A204.1 (cell line): ENCODE data around the gene SPINK5.
A peak's percentile ranks its signal among the peaks of the same experiment; 100 is the strongest.

ENCODE experiments used
- FAIRE-seq: peaks from 2 replicates; lab custom pipeline; 2012; peaks lifted over from hg19 to GRCh38; lab: Jason Lieb, UNC

SPINK5 gene

GRCh38 chr5:148094336-148094735 is 30.6 kb downstream of the SPINK5 start:
- no peak for FAIRE-seq

DNA sequence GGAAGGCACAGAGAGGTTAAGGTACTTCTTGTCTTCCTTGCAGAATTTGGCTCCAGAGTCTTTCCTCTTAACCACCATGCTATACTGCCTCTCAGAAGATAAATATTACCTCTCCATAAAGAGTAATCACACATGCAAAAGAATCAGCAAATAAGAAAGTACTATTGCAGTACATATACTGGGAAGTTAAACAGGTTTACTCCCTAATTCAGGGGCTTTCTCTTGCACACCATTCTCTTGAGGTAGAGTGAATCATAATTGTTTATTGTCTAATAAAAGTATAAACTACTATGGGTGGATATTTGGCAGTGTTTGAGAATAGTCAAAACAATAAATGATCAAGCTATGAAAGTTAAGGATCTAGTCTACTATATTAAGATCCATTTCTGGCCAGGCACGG is 40.4 kb downstream of the SPINK5 start:
- FAIRE-seq, result no peak

- FAIRE-seq, result no peak
These were observed 43.8 kb downstream of the SPINK5 start for GRCh38 chr5:148107608-148108007.

DNA sequence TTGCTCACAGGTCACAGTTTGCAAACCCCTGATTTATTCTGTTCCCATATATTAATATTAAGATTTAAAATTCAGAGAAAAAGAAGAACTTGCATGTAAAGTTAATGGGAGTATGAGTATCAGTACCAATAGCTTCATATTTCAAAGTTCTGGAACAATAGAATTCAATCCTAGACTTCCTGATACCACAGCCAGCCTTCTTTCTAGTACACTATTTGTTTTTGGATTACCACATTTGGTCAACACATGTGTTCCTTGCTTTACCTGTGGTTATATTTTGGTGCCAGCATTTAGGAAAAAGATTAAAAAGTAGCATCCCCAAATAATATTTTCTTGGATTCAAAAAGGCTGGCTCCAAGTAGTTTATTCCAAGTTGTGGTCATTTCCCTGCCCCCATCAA is 49.5 kb downstream of the SPINK5 start:
- no peak for FAIRE-seq

- no peak for FAIRE-seq
These were observed 56.5 kb downstream of the SPINK5 start for GRCh38 chr5:148120317-148120716.

GRCh38 chr5:148125641-148126040 is 61.9 kb downstream of the SPINK5 start:
- no peak for FAIRE-seq

GRCh38 chr5:148135091-148136048 is 71.6 kb downstream of the SPINK5 start:
- no peak for FAIRE-seq

GRCh38 chr5:148140846-148141245 is 77.1 kb downstream of the SPINK5 start:
- FAIRE-seq, result no peak

DNA sequence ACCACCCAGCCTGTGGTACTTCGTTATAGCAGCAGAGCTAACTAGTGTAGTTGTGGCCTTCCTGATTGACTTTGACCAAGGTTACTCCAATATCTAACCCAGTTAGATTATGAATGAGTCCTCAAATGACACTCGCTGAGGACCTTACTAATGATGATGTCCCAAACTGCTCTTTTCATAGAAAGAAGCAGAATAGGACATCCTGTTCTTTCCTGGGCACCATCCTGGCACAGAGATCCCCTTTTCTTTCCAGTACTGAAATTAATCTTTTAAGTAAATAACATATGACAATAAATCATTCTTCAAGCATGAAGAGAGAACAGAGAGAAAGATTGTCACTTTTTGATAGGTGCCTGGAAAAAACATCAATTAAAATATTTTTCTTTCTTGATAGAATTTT is 77.9 kb downstream of the SPINK5 start:
- no peak for FAIRE-seq

DNA sequence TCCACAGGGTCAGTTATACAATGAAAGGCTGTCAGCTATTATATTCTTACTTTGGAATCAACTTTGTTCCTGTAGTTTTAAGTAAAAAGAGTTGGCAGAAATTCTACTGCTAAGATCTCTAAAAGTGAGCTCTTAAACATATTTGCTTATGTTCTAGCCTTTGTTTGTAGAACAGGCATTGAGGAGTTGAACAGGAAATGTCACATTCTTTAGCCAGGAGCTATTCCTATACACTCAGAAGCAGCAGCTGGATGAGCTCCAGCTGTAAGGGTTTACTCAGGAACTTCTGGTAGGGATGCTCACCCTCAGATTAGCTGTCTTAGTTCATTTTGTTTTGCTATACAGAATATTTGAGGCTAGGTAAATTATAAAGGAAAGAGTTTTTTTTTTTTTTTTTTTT is 82.1 kb downstream of the SPINK5 start:
- FAIRE-seq, result no peak

DNA sequence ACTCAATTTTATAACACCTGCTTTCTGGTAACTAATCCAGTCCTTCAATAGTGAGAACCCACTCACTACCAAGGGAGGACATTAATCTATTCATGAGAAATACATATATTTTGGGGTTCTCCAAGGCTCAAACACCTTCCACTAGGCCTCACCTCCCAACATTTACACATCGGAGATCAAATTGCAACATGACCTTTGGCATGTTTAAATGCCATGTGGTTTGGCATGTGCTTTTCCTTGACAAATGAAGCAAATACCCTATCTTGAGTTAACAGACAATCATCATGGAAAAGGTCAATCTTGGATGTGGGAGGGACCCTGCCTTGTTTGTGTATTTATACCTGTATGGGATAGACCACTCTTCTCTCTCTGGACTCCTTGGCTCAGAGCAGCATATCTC is 82.7 kb downstream of the SPINK5 start:
- no peak for FAIRE-seq

DNA sequence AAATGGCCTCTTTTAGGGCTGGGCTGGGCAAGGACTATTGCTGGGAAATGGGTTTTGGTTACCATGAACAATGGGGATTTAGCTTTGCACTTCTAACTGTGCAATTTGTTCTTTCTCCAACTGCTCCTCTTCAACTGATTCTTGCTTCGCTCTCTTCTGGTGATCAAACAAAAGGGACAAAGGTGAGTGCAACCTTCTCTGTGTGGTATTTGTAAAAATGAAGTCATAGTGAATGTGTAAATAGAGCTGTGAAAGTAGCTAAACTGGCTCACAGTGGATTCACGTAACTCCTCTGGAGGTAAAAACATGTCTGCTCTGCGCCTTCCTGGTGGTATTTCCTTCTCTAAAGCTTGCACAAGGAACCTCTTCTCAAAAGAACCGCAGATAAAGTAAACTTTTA is 83.6 kb downstream of the SPINK5 start:
- FAIRE-seq, result no peak

DNA sequence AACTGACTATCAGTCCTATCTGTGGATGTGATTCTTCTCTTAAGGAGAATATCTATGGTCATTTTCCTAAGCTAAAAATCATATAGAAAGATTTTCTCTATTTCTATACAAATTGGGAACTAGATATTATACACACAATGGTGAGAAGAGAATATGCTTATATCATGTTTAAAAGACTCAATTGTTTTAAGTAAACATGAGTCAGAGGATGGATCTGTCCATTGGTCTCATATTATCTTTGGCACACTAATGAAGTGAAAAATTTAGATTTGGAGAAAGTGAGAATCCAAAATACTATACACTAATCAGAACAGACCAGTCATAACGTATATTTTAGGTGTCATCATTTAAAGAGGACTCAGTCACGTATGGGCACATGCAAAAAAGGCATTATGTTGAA is 88.1 kb downstream of the SPINK5 start:
- FAIRE-seq, result no peak

- FAIRE-seq, result no peak
These were observed 89.0 kb downstream of the SPINK5 start for GRCh38 chr5:148152781-148153180.

DNA sequence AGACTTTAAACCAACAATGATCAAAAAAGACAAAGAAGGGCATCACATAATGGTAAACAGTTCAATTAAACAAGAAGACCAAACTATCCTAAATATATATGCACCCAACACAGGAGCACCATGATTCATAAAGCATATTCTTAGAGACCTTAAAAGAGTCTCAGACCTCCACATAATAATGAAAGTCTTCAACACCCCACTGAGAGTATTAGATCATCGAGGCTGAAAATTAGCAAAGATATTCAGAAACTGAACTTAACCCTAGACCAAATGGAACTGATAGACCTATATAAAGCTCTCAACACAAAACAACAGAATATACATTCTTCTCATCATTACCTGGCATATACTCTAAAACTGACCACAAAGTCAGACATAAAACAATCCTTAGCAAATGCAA is 92.8 kb downstream of the SPINK5 start:
- FAIRE-seq, result no peak

DNA sequence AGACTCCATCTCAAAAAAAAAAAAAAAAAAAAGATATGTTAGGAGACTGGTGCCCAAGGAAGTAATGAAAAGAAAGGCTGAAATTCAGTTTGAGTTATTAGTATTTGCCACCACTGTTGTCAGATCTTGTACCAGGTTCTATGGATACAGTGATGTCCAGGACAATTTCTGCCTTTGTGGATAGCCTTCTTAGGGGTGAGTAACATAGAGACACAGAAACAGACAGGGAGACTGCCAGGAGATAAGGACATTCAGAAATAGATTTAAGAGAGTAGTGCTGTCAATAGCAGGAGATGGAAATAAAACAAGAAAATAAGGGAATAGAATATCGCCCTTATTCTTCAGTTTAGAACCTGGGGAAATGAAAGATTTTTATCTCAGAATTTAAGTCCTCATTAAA is 98.3 kb downstream of the SPINK5 start:
- no peak for FAIRE-seq

- no peak for FAIRE-seq
These were observed 99.6 kb downstream of the SPINK5 start for GRCh38 chr5:148163345-148163744.

GRCh38 chr5:148166550-148167283 is 102.9 kb downstream of the SPINK5 start:
- FAIRE-seq, result no peak

DNA sequence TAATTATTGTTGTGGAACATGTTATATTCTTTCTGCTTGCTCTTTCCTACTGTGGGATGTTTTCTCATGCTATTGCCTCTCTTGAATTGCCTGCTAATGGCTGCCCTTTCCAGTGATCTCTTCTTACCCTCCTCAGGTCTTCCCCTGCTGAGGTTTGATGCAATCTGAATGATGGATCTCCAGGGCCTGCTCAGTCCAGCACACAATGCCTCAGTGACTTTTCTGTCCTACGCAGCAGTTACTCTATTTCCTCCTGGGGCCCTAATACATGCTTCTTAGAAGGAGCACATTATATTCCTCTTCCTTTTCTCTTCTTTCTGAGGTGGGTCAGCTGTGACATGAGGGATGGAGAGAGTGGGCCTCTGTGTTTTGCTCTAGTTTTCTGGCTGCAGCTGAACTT is 104.5 kb downstream of the SPINK5 start, which contains the start of gene SPINK14:
SPINK14 (plus strand) TSS at position 301 of the 400 bp plus-strand sequence. CDS start 1,187 bp downstream, outside the sequence.
- FAIRE-seq, result no peak

- no peak for FAIRE-seq
These were observed 108.6 kb downstream of the SPINK5 start for GRCh38 chr5:148172377-148172776.

- FAIRE-seq, result no peak
These were observed 112.7 kb downstream of the SPINK5 start for GRCh38 chr5:148176480-148176879.

DNA sequence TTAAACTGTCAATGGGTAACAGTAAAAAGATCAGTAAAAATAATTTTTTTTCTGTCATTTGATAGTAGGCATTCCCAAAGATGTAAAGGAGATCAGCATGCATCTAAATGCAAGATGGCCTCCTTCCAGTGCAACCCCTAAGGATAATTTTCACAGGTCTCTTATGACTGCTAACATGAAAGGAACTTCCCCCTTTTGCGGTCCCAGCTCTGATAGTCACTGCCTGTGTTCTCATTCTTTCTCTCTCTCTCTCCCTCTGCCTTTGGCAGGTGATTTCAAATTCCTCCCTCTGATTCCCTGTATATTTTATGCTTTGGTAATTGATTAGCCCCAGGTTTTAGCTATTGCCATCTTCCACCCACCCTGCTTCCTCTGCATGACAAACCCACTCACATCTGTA is 113.4 kb downstream of the SPINK5 start:
- no peak for FAIRE-seq

GRCh38 chr5:148179234-148179824 is 115.5 kb downstream of the SPINK5 start:
- FAIRE-seq, result peak; percentile 94
